Bronchial epithelial cell (primary cell): ENCODE results near the gene WDR38. TPM values are rescaled to one million over a fixed set of nuclear protein-coding genes. Genes with fewer than 3 reads are reported as not detected.

Experiments used
- DNase-seq: peaks from one replicate; pipeline ENCODE4 v3.0.0-alpha.2; 2010; ENCODE audit warnings: low read depth
- FAIRE-seq: peaks from 2 replicates; lab custom pipeline; 2011; peaks lifted over from hg19 to GRCh38; lab: Jason Lieb, UNC
- H3K27me3 ChIP-seq: 2 replicates; pipeline ENCODE4 v1.5.1; 2011; ENCODE audit warnings: low read length; ENCODE audit not compliant: control insufficient read depth, insufficient read depth
- H3K36me3 ChIP-seq: 2 replicates; pipeline ENCODE4 v1.5.1; 2011; ENCODE audit warnings: low read length; ENCODE audit not compliant: control insufficient read depth, insufficient read depth
- H3K4me3 ChIP-seq: 2 replicates; pipeline ENCODE4 v1.5.1; 2011; ENCODE audit warnings: mild to moderate bottlenecking, low read depth, low read length, control low read depth
- CTCF ChIP-seq: IDR thresholded peaks from 2 replicates; pipeline ENCODE4 v1.5.1; 2011; ENCODE audit warnings: mild to moderate bottlenecking, moderate library complexity, low read length, control low read depth, inconsistent platforms; ENCODE audit not compliant: insufficient read depth, severe bottlenecking
- total RNA-seq: library from RNA; depleted of rRNA; stranded (reverse); fragments of >200 nt; gene quantifications from 2 replicates; pipeline ENCODE4 v1.2.1, GENCODE V29; 2014

The WDR38 gene
- total RNA-seq, 1 donor from 2014 or later: not detected

GRCh38 chr9:124846969-124847368 is 6.3 kb upstream of the WDR38 start:
- no peak overlapping the region for H3K4me3 ChIP-seq
- FAIRE-seq (no peak), DNase-seq (no peak)
- H3K27me3 ChIP-seq: no peaks in the 10 kb centered on the region
- no peaks in the 10 kb centered on the region for H3K36me3 ChIP-seq
- no peak for TF ChIP-seq CTCF

- H3K27me3 ChIP-seq: no peaks in the 10 kb centered on the region
- TF ChIP-seq CTCF: no peak
- H3K36me3 ChIP-seq: no peaks in the 10 kb centered on the region
- H3K4me3 ChIP-seq: no peak overlapping the region
- FAIRE-seq (peak; percentile 23), DNase-seq (no peak)
Observed at GRCh38 chr9:124849801-124850200, 3.5 kb upstream of the WDR38 start.

- peaks cover 1% of the 10 kb centered on the region for H3K36me3 ChIP-seq
- FAIRE-seq (no peak), DNase-seq (no peak)
- no peak for TF ChIP-seq CTCF
- H3K4me3 ChIP-seq: no peak overlapping the region
- H3K27me3 ChIP-seq: no peaks in the 10 kb centered on the region
Observed at GRCh38 chr9:124852121-124852828, 985 bp upstream of the WDR38 start.

GRCh38 chr9:124853605-124854143 is 414 bp downstream of the WDR38 start:
- no peak for TF ChIP-seq CTCF
- no peaks in the 10 kb centered on the region for H3K27me3 ChIP-seq
- peak overlapping the region; percentile 40 for H3K4me3 ChIP-seq
- DNase-seq (no peak), FAIRE-seq (no peak)
- H3K36me3 ChIP-seq: peaks cover 15% of the 10 kb centered on the region

GRCh38 chr9:124854161-124854560 is 901 bp downstream of the WDR38 start:
- no peaks in the 10 kb centered on the region for H3K27me3 ChIP-seq
- peaks cover 20% of the 10 kb centered on the region for H3K36me3 ChIP-seq
- H3K4me3 ChIP-seq: no peak overlapping the region
- FAIRE-seq (no peak), DNase-seq (no peak)
- TF ChIP-seq CTCF: no peak
